ENCODE data around the gene PLA2G4F.
A peak's percentile ranks its signal among the peaks of the same experiment; 100 is the strongest.

Gene PLA2G4F

GRCh38 chr15:42131006-42131405 is 25.4 kb downstream of the PLA2G4F start:
- no peak for DNase-seq

- DNase-seq: peak; percentile 43
These were observed 26.0 kb downstream of the PLA2G4F start for GRCh38 chr15:42130246-42130986.

GRCh38 chr15:42129364-42129763 is 27.1 kb downstream of the PLA2G4F start:
- DNase-seq: no peak

- DNase-seq: peak; percentile 55
These were observed 28.0 kb downstream of the PLA2G4F start for GRCh38 chr15:42128476-42128875.

GRCh38 chr15:42123546-42123945 is 32.9 kb downstream of the PLA2G4F start:
- no peak for DNase-seq

GRCh38 chr15:42121682-42122081 is 34.8 kb downstream of the PLA2G4F start:
- no peak for DNase-seq

- DNase-seq: no peak
These were observed 35.4 kb downstream of the PLA2G4F start for GRCh38 chr15:42121021-42121420.

GRCh38 chr15:42120285-42120684 is 36.2 kb downstream of the PLA2G4F start:
- no peak for DNase-seq

GRCh38 chr15:42119446-42119760 is 37.0 kb downstream of the PLA2G4F start:
- DNase-seq: no peak

GRCh38 chr15:42118650-42119445 is 37.6 kb downstream of the PLA2G4F start:
- no peak for DNase-seq

GRCh38 chr15:42111924-42112323 is 44.5 kb downstream of the PLA2G4F start:
- no peak for DNase-seq

GRCh38 chr15:42110367-42110766 is 46.1 kb downstream of the PLA2G4F start:
- DNase-seq: no peak

- DNase-seq: no peak
These were observed 47.6 kb downstream of the PLA2G4F start for GRCh38 chr15:42108806-42109205.

- DNase-seq: no peak
These were observed 48.2 kb downstream of the PLA2G4F start for GRCh38 chr15:42108189-42108588.

GRCh38 chr15:42107473-42107872 is 49.0 kb downstream of the PLA2G4F start:
- DNase-seq: no peak

GRCh38 chr15:42106288-42106687 is 50.1 kb downstream of the PLA2G4F start:
- no peak for DNase-seq

GRCh38 chr15:42104095-42104891 is 52.1 kb downstream of the PLA2G4F start:
- no peak for DNase-seq

- DNase-seq: no peak
These were observed 53.7 kb downstream of the PLA2G4F start for GRCh38 chr15:42102646-42103235.

- DNase-seq: no peak
These were observed 54.6 kb downstream of the PLA2G4F start for GRCh38 chr15:42101861-42102260.

- no peak for DNase-seq
These were observed 56.2 kb downstream of the PLA2G4F start for GRCh38 chr15:42100021-42100800.

GRCh38 chr15:42097018-42097417 is 59.4 kb downstream of the PLA2G4F start:
- no peak for DNase-seq

- DNase-seq: no peak
These were observed 61.9 kb downstream of the PLA2G4F start, which contains the start of gene PLA2G4D for GRCh38 chr15:42094512-42094963. PLA2G4D (minus strand) TSS chr15:42094562; CDS start chr15:42094459, 103 bp downstream.

Data from activated effector memory CD4-positive, alpha-beta T cell treated with anti-CD3 and anti-CD28 coated beads, Interleukin-2, amount 50 U/mL, for 16 hours (primary cell).